Cardiac fibroblast (primary cell): ENCODE results near the gene ZSCAN12.
"Not testable (repeated sequence)": the region's sequence is repeated elsewhere in the genome, so short reads cannot be mapped to it uniquely, and the experiment has no call there.

Experiments used
- DNase-seq, 2 donors: peaks; one replicate each; pipeline versions ENCODE4 v3.0.0 to v3.0.0-alpha.2; 2010; ENCODE audit warnings: low read depth in 2 of 2
- H3K4me3 ChIP-seq, 2 donors: replicated peaks in 1 of 2; 1 replicate in 1 of 2; 2 replicates in 1 of 2; pipeline ENCODE4 v1.5.1; 2011; ENCODE audit warnings: low read depth in 2 of 2, low read length in 2 of 2, mild to moderate bottlenecking in 2 of 2, moderate library complexity in 1 of 2
- TF ChIP-seq, protein P1 (sequence below): IDR thresholded peaks from one replicate; pipeline ENCODE4 v1.5.1; 2011; ENCODE audit warnings: low read depth, mild to moderate bottlenecking, low read length, inconsistent platforms

ZSCAN12 gene

GRCh38 chr6:28399350-28400121 lies at the start of gene ZSCAN12:
Gene ZSCAN12, minus strand, starts transcription at chr6:28399747. Its CDS starts 1,342 bp downstream, at chr6:28398405.
- TF ChIP-seq, protein P1, sequence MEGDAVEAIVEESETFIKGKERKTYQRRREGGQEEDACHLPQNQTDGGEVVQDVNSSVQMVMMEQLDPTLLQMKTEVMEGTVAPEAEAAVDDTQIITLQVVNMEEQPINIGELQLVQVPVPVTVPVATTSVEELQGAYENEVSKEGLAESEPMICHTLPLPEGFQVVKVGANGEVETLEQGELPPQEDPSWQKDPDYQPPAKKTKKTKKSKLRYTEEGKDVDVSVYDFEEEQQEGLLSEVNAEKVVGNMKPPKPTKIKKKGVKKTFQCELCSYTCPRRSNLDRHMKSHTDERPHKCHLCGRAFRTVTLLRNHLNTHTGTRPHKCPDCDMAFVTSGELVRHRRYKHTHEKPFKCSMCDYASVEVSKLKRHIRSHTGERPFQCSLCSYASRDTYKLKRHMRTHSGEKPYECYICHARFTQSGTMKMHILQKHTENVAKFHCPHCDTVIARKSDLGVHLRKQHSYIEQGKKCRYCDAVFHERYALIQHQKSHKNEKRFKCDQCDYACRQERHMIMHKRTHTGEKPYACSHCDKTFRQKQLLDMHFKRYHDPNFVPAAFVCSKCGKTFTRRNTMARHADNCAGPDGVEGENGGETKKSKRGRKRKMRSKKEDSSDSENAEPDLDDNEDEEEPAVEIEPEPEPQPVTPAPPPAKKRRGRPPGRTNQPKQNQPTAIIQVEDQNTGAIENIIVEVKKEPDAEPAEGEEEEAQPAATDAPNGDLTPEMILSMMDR = peak; percentile 60
- DNase-seq = peak; percentile 92 to 93
- peak within 1 kb of the TSS; percentile 70 to 83 for H3K4me3 ChIP-seq

GRCh38 chr6:28449056-28449455 lies 49.5 kb upstream of the ZSCAN12 start:
- no peak for DNase-seq
- no peak overlapping the region for H3K4me3 ChIP-seq
- TF ChIP-seq, protein P1 = no peak

DNA sequence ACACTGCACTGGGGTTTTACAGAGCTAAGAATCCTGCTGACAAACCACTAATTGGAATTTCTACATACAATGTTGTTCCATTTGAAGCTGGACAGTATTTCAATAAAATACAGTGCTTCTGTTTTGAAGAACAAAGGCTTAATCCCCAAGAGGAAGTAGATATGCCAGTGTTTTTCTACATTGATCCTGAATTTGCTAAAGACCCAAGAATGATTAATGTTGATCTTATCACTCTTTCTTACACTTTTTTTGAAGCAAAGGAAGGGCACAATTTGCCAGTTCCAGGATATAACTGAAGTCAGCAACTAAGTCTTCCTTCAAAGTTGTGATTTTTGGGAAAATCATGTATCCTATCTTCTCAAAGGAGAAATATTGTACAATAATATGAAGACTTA lies 48.0 kb upstream of the ZSCAN12 start:
- DNase-seq, H3K4me3 ChIP-seq: not testable (repeated sequence)

DNA sequence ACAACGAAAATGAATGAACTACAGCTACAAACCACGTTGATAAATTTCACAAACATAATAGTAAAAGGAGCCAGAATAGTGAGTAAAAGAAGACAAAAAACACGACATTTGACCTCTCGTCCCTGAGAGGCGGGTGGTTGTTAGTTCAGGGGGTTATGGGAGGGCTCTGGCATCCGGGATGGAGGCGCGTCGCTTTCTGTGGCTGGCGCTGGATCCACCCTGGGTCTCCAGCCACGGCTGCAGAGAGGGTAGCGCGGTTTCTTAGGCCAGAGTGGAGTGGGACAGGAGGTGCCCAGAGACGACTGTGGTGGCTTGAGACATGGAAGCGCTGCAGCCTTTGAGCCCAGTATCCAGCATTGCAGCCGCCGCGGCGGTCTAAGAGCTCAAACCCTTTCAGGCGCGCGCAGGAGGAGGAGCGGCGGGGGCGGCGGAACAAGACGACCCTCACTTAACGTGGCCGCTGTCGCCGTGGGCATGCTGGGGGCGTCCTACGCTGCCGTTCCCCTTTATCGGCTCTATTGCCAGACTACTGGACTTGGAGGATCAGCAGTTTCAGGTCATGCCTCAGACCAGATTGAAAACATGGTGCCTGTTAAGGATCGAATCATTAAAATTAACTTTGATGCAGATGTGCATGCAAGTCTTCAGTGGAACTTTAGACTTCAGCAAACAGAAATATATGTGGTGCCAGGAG lies 47.4 kb upstream of the ZSCAN12 start:
- H3K4me3 ChIP-seq = peak overlapping the region; percentile 49 to 56
- peak in 1 of 2 donors; percentile 4 for DNase-seq
- TF ChIP-seq, protein P1 = no peak

- H3K4me3 ChIP-seq = not testable (repeated sequence)
- DNase-seq = peak in 1 of 2 donors; percentile 7
These were observed 45.2 kb upstream of the ZSCAN12 start for GRCh38 chr6:28444759-28445158.

- TF ChIP-seq, protein P1 = no peak
- peak; percentile 88 to 93 for DNase-seq
- peak within 1 kb of the TSS; percentile 86 to 97 for H3K4me3 ChIP-seq
These were observed 43.7 kb upstream of the ZSCAN12 start, which contains the start of gene ZSCAN23 for GRCh38 chr6:28443112-28443773. Gene ZSCAN23, minus strand, starts transcription at chr6:28443491. Its CDS starts 7,225 bp downstream, at chr6:28436266.

DNA sequence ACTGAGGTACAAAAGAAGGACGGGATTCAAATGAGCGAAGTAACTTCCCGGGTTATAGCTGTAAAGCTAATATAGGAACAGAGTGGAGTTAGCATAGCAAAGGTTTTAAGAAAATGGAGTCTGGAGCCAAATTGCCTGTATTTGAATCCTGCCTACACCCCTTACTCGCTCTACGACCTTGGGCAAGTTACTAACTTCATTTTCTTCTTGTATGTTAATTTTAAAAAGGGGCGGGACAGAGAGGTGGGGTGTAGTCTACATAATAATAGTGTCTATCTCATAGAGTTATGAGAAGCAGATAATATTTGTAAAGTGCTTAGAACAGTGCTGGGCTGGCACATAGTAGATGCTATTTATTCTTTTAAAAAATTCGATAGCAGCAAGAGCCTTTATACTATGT lies 43.0 kb upstream of the ZSCAN12 start:
- H3K4me3 ChIP-seq = peak overlapping the region; percentile 86 to 97
- no peak for DNase-seq
- TF ChIP-seq, protein P1 = no peak
